NOMO-1 treated with DMSO at 0.1 percent for 48 hours (cell line): ENCODE results near the gene PRKG1.

ENCODE experiments used
- DNase-seq: peaks from one replicate; lab custom pipeline; 2025; ENCODE audit not compliant: unreplicated experiment; lab: John Stamatoyannopoulos, UW

The PRKG1 gene

DNA sequence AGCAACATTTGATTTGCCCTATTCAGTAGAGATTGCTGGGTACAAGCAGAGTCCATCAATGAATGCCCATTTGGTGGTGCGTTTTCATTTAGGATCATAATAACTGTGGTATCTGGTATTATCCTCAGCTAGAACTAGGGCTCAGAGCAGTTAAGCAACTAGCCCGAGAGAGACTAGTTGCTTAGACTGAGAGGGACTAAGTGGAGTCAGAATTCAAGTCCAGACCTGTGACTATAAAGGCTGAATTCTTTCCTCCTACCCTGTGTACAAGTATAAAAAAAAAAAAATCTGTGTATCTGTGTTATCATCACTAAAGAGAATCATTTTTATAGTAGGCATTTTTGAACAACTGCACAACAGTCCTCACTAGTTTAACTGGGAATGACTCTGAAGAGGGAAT is 1194.5 kb downstream of the PRKG1 start:
- no peak for DNase-seq

DNA sequence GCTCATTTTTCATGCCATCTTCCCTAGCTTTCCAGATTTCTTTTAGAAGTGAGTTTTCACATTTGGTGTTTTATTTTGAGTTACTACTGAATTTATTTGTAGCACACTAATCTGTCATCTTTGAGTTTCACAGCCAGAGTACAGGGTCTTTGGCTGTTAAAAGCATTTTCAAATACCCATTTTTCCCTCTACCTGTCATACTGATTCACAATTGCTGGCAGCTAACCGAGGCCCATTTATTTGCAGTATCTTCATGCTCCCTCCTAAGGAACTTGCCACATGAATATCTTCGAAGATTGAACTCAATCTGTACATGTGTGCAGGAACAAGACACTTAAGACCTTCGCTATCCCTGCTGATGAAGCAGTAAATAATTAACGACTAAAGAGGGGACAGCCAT is 1194.9 kb downstream of the PRKG1 start:
- DNase-seq, result no peak

GRCh38 chr10:52276163-52276562 is 1201.9 kb downstream of the PRKG1 start:
- DNase-seq, result no peak

GRCh38 chr10:52276986-52277385 is 1202.7 kb downstream of the PRKG1 start:
- DNase-seq, result no peak

DNA sequence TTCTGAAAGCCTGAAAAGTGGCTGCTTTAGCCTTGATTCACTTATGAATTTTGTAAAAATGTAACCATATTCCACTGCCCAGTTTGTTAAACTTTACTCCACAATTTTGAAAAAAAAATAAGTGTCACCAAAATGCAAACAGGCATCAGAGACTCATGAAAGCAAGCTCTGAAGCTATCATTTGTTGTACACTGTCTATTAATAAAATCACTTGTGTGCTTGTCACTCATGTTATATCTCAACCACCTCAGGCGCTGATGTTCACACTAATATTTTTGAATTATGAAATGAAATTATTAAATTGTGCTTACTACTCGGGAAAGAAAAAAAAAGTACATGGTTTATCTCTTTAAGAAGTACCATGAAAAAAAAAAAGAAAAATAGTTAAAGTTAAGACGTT is 1205.3 kb downstream of the PRKG1 start:
- DNase-seq, result no peak

GRCh38 chr10:52280051-52280450 is 1205.8 kb downstream of the PRKG1 start:
- DNase-seq, result no peak

- DNase-seq, result no peak
Measured at GRCh38 chr10:52283174-52283573, 1208.9 kb downstream of the PRKG1 start.

DNA sequence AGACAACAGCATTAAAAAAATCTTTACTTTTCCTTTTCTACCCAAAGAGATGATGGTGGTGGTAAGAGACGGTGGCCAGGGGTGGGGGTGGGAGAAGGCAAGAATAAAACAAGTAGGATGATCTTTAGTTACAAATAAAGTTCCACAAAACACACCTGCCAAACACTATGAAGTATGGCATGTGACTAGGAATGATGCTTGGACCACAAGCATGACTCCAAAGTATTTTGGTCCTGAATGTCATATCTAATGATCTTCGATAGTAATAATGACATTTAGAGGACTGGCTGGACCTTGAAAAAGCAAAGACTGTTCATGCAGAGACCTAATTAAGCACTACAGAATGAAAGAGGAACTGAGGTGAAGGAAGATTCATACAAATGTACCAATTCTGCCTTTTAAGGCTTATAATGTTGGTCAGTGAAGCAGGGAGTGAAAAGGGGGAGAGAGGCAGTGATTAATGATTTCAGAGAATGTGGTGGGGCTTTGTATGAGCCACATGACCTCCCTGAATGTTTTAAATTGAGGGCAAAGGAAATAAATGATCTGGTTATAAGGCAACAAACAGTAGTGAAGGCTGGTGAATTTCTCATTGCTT is 1210.2 kb downstream of the PRKG1 start:
- no peak for DNase-seq

GRCh38 chr10:52287866-52288265 is 1213.6 kb downstream of the PRKG1 start:
- DNase-seq, result no peak

DNA sequence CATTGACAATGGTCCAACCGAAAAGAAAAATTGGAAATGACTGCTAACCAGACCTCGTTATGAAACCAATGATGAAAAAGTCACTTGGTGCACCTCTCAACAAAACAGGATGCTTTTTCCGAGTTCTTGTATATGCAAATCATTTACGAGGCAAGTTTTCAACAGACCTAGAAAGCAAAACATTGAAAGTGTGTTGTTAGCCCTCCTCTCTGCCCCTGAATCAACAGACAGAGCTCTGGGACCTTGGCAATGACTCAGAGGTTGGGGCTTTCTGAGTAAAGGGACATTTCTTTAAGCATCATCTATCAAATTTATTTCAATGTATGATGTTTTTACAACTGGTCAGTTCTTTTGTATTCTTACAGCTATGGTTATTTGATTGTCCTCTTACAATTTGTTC is 1223.5 kb downstream of the PRKG1 start:
- no peak for DNase-seq

- DNase-seq, result no peak
Measured at GRCh38 chr10:52300599-52301277, 1226.5 kb downstream of the PRKG1 start.

- peak; percentile 32 for DNase-seq
Measured at GRCh38 chr10:52308251-52309031, 1234.2 kb downstream of the PRKG1 start.

- DNase-seq, result no peak
Measured at GRCh38 chr10:52312942-52313255, 1238.6 kb downstream of the PRKG1 start.

DNA sequence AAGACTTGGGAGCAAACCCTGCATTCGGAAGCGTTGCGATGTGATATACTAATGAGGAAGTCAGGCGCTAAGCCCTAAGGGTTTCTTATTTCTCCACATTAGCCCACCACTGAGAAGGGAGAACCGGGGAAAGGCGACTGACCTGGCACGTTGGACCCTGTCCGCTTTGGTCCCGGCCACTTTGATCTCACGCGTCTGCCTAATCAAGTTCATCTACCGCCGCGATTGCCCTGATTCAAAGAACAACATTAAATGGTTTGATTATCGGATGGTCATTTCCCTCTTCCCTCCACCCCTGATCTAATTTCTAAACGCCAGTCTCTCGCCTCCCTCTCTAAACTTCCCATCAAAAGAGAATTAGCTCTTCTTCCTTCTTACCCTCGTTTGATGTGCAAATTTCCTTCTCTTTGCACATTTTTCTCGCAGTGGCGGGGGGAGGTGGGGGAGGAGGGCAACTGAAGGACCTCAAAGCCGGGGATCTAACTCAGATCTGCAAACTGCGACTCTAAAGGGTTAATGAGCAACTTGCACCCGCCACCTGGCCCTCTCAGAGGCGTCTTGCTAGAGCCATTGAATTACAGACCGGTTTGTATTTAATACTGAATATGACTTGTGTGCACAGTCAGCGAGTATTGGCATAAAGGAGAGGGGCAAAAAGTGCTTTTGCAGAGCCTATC is 1239.1 kb downstream of the PRKG1 start:
- peak; percentile 2 for DNase-seq

DNA sequence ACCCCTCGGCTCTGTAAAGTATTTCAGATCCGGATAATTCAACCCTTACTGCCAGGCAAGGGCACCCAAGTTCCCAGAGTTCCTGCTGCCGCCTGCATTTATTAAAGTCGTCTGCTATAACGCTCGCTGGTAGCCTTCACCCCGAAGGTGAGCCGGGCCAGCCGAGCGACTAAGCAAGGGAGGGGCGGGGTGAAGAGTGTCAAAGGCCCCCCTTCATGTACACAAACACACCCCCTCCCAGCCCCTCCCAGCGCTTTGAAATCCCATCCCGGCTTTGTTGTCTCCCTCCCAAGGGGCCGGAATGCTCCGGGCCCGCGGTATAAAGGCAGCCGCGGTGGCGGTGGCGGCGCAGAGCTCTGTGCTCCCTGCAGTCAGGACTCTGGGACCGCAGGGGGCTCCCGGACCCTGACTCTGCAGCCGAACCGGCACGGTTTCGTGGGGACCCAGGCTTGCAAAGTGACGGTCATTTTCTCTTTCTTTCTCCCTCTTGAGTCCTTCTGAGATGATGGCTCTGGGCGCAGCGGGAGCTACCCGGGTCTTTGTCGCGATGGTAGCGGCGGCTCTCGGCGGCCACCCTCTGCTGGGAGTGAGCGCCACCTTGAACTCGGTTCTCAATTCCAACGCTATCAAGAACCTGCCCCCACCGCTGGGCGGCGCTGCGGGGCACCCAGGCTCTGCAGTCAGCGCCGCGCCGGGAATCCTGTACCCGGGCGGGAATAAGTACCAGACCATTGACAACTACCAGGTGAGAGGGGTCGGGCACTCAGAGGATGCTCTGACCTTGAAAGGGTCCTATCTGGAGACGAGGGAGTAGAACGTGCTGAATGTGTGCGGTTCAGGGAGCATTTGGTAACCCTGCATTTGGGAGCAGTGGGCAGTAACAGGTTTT is 1239.9 kb downstream of the PRKG1 start, which contains the start of gene DKK1:
Gene DKK1 (plus strand): TSS at position 349 of the 889 bp plus-strand sequence. CDS start 154 bp downstream, at position 503.
- DNase-seq, result no peak

DNA sequence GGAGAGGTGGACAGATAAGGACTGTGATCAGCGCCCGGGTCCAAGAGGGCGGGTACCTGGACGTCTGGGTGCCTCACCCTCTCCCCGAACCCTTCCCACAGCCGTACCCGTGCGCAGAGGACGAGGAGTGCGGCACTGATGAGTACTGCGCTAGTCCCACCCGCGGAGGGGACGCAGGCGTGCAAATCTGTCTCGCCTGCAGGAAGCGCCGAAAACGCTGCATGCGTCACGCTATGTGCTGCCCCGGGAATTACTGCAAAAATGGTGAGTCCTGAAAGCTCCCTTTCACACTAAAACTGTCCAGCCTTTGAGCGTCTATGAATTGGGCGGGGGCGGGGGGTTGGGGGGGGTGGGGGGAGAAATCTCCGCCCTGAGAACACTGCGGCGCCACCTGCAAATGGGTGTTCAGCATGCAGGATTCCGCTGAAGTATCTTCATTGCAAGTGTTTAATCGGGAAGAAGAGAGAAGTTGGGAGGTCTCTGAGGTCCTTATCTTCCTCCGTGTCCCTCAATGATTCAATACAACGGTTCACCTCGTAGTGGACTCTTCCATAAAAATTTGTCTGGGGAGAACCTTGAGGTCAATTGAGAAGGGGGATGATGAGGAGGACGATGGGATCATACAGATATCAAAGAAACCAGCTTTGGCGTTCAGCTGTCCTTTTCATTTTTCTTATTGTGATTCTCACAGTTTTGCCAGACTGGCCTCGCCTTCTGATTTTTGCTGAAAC is 1240.7 kb downstream of the PRKG1 start:
- no peak for DNase-seq

GRCh38 chr10:52316001-52316400 is 1241.7 kb downstream of the PRKG1 start:
- DNase-seq, result no peak

DNA sequence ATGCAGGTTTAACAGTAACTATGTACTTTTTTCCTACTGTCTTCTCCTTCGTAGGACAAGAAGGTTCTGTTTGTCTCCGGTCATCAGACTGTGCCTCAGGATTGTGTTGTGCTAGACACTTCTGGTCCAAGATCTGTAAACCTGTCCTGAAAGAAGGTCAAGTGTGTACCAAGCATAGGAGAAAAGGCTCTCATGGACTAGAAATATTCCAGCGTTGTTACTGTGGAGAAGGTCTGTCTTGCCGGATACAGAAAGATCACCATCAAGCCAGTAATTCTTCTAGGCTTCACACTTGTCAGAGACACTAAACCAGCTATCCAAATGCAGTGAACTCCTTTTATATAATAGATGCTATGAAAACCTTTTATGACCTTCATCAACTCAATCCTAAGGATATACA is 1242.2 kb downstream of the PRKG1 start:
- DNase-seq, result no peak

- DNase-seq, result no peak
Measured at GRCh38 chr10:52318136-52318701, 1243.9 kb downstream of the PRKG1 start.
